ENCODE data around the gene ADAMTS3. TPM values are rescaled to one million over a fixed set of nuclear protein-coding genes. Genes with fewer than 3 reads are reported as not detected.

Gene ADAMTS3
- total RNA-seq, 4 donors from 2014 or later: 0.18 to 0.41 (median 0.23) TPM; not detected in 1

GRCh38 chr4:72320223-72320948 is 248.6 kb downstream of the ADAMTS3 start:
- no peaks in the 10 kb centered on the region for H3K36me3 ChIP-seq
- ATAC-seq (no peak), DNase-seq (no peak)
- no peak for TF ChIP-seq POLR2A (IDR thresholded peaks at IDR 0.05)
- no peak for TF ChIP-seq CTCF (IDR thresholded peaks at IDR 0.05 in 4 of 5, conservative IDR thresholded peaks at IDR 0.05 in 1 of 5)
- no peaks in the 10 kb centered on the region for H3K27me3 ChIP-seq
- no peaks in the 10 kb centered on the region for H3K9me3 ChIP-seq
- no peak overlapping the region for H3K4me3 ChIP-seq
- intact Hi-C loops (cut with DNase I; ENCODE audit: low total_unique reads) (loop anchor here (10.0 kb wide), 1 partner anchor 144 kb away; no protein-coding TSS in a partner anchor), in situ Hi-C loops (cut with MboI; ENCODE audit: low sequenced_read_pairs in 4 of 4) (loop anchor here in 1 of 4 donors (25.0 kb wide), 1 partner anchor 692 kb away; no protein-coding TSS in a partner anchor)
- H3K27ac ChIP-seq: no peak overlapping the region
- no peaks in the 10 kb centered on the region for H3K4me1 ChIP-seq

GRCh38 chr4:72319601-72320021 is 249.4 kb downstream of the ADAMTS3 start:
- H3K27ac ChIP-seq: no peak overlapping the region
- no peaks in the 10 kb centered on the region for H3K27me3 ChIP-seq
- no peak overlapping the region for H3K4me3 ChIP-seq
- no peaks in the 10 kb centered on the region for H3K4me1 ChIP-seq
- in situ Hi-C loops (cut with MboI; ENCODE audit: low sequenced_read_pairs in 4 of 4): loop anchor here in 1 of 4 donors (25.0 kb wide), 1 partner anchor 693 kb away; no protein-coding TSS in a partner anchor
- H3K9me3 ChIP-seq: no peaks in the 10 kb centered on the region
- intact Hi-C loops (cut with DNase I; ENCODE audit: low total_unique reads): loop anchor here (10.0 kb wide), 1 partner anchor 145 kb away; no protein-coding TSS in a partner anchor
- ATAC-seq (no peak), DNase-seq (no peak)
- TF ChIP-seq CTCF (IDR thresholded peaks at IDR 0.05 in 4 of 5, conservative IDR thresholded peaks at IDR 0.05 in 1 of 5) (no peak), POLR2A (IDR thresholded peaks at IDR 0.05) (no peak)
- H3K36me3 ChIP-seq: no peaks in the 10 kb centered on the region

- DNase-seq (no peak), ATAC-seq (no peak)
- H3K27me3 ChIP-seq: no peaks in the 10 kb centered on the region
- no peaks in the 10 kb centered on the region for H3K9me3 ChIP-seq
- no peak for TF ChIP-seq CTCF (IDR thresholded peaks at IDR 0.05 in 4 of 5, conservative IDR thresholded peaks at IDR 0.05 in 1 of 5)
- TF ChIP-seq POLR2A (IDR thresholded peaks at IDR 0.05): no peak
- in situ Hi-C loops (cut with MboI; ENCODE audit: low sequenced_read_pairs in 4 of 4) (loop anchor here in 1 of 4 donors (25.0 kb wide), 1 partner anchor 694 kb away; no protein-coding TSS in a partner anchor), intact Hi-C loops (cut with DNase I; ENCODE audit: low total_unique reads) (no loop called here)
- H3K36me3 ChIP-seq: no peaks in the 10 kb centered on the region
- H3K4me3 ChIP-seq: no peak overlapping the region
- H3K4me1 ChIP-seq: no peaks in the 10 kb centered on the region
- no peak overlapping the region for H3K27ac ChIP-seq
These were observed 250.4 kb downstream of the ADAMTS3 start for GRCh38 chr4:72318421-72319170.

- intact Hi-C loops (cut with DNase I; ENCODE audit: low total_unique reads): no loop called here
- DNase-seq (no peak), ATAC-seq (no peak)
- in situ Hi-C loops (cut with MboI; ENCODE audit: low sequenced_read_pairs in 4 of 4): loop anchor here in 1 of 4 donors (25.0 kb wide), 1 partner anchor 697 kb away; no protein-coding TSS in a partner anchor
- Histone ChIP-seq H3K27ac (no peak overlapping the region), H3K9me3 (no peaks in the 10 kb centered on the region), H3K4me1 (peaks cover 10 to 13% of the 10 kb centered on the region in 2 donors), H3K36me3 (no peaks in the 10 kb centered on the region), H3K4me3 (no peak overlapping the region), H3K27me3 (no peaks in the 10 kb centered on the region)
- TF ChIP-seq POLR2A (IDR thresholded peaks at IDR 0.05) (no peak), CTCF (IDR thresholded peaks at IDR 0.05 in 4 of 5, conservative IDR thresholded peaks at IDR 0.05 in 1 of 5) (no peak)
These were observed 254.2 kb downstream of the ADAMTS3 start for GRCh38 chr4:72314869-72315268.
